ENCODE results near the gene WDR33.
"Not testable (repeated sequence)": the region's sequence is repeated elsewhere in the genome, so short reads cannot be mapped to it uniquely, and the experiment has no call there.

WDR33 gene

GRCh38 chr2:127810619-127811396 is at the start of gene WDR33:
TSS of gene WDR33 (minus strand) at chr2:127811171. CDS start at chr2:127770981, 40,190 bp downstream.
- DNase-seq, result peak; percentile 93

GRCh38 chr2:127860130-127860529 is 49.2 kb upstream of the WDR33 start:
- DNase-seq, result no peak

GRCh38 chr2:127859712-127860085 is 48.7 kb upstream of the WDR33 start:
- peak; percentile 72 for DNase-seq

- peak; percentile 24 for DNase-seq
These were observed 46.4 kb upstream of the WDR33 start for GRCh38 chr2:127857265-127857808.

- no peak for DNase-seq
These were observed 42.7 kb upstream of the WDR33 start for GRCh38 chr2:127853671-127854070.

GRCh38 chr2:127852388-127852787 is 41.4 kb upstream of the WDR33 start:
- no peak for DNase-seq

- DNase-seq, result no peak
These were observed 37.0 kb upstream of the WDR33 start for GRCh38 chr2:127847931-127848330.

- DNase-seq, result no peak
These were observed 34.0 kb upstream of the WDR33 start for GRCh38 chr2:127844973-127845372.

- DNase-seq, result no peak
These were observed 32.7 kb upstream of the WDR33 start for GRCh38 chr2:127843677-127844076.

GRCh38 chr2:127841466-127842178 is 30.7 kb upstream of the WDR33 start:
- no peak for DNase-seq

GRCh38 chr2:127840893-127841292 is 29.9 kb upstream of the WDR33 start:
- no peak for DNase-seq

GRCh38 chr2:127834951-127835350 is 24.0 kb upstream of the WDR33 start:
- DNase-seq, result no peak

- DNase-seq, result peak; percentile 89
These were observed 18.9 kb upstream of the WDR33 start for GRCh38 chr2:127829845-127830246.

- not testable (repeated sequence) for DNase-seq
These were observed 15.7 kb upstream of the WDR33 start for GRCh38 chr2:127826708-127827107.

- no peak for DNase-seq
These were observed 15.1 kb upstream of the WDR33 start for GRCh38 chr2:127826047-127826446.

- DNase-seq, result no peak
These were observed 9.2 kb upstream of the WDR33 start for GRCh38 chr2:127820080-127820668.

- no peak for DNase-seq
These were observed 7.9 kb upstream of the WDR33 start for GRCh38 chr2:127818794-127819425.

GRCh38 chr2:127818241-127818640 is 7.3 kb upstream of the WDR33 start:
- peak; percentile 8 for DNase-seq

GRCh38 chr2:127814677-127815076 is 3.7 kb upstream of the WDR33 start:
- DNase-seq, result no peak

GRCh38 chr2:127812441-127812840 is 1.5 kb upstream of the WDR33 start:
- DNase-seq, result not testable (repeated sequence)

- peak; percentile 86 for DNase-seq
These were observed 688 bp upstream of the WDR33 start for GRCh38 chr2:127811397-127812321.

- DNase-seq, result peak; percentile 18
These were observed 784 bp downstream of the WDR33 start for GRCh38 chr2:127810156-127810618.
